Fibroblast of lung (primary cell): ENCODE data around the gene NAA15. TPM values are rescaled to one million over a fixed set of nuclear protein-coding genes. Genes with fewer than 3 reads are reported as not detected.

Source experiments
- DNase-seq, 2 donors: peaks; one replicate each; pipeline versions ENCODE4 v3.0.0 to v3.0.0-alpha.2; 2010; ENCODE audit warnings: low read depth in 2 of 2
- H2AFZ ChIP-seq: 2 replicates; pipeline ENCODE4 v1.5.1; 2012; ENCODE audit warnings: low read length, control low read depth, inconsistent platforms
- H3K27ac ChIP-seq: 2 replicates; pipeline ENCODE4 v1.5.1; 2011; ENCODE audit warnings: low read length, control low read depth; ENCODE audit not compliant: insufficient read depth
- H3K27me3 ChIP-seq: 2 replicates; pipeline ENCODE4 v1.5.1; 2011; ENCODE audit warnings: mild to moderate bottlenecking, low read length; ENCODE audit not compliant: control insufficient read depth, insufficient read depth
- H3K36me3 ChIP-seq: 2 replicates; pipeline ENCODE4 v1.5.1; 2011; ENCODE audit warnings: low read length; ENCODE audit not compliant: control insufficient read depth, insufficient read depth
- H3K4me1 ChIP-seq: 2 replicates; pipeline ENCODE4 v1.5.1; 2011; ENCODE audit warnings: low read length; ENCODE audit not compliant: control insufficient read depth, insufficient read depth; ENCODE audit errors: extremely low read depth
- H3K4me2 ChIP-seq: 2 replicates; pipeline ENCODE4 v1.5.1; 2011; ENCODE audit warnings: low read length, control low read depth; ENCODE audit not compliant: insufficient read depth; ENCODE audit errors: extremely low read depth
- H3K4me3 ChIP-seq, 4 experiments: fragments of 200-600 bp in 1 of 4; sonication (generic) in 1 of 4; replicated peaks in 1 of 4; 2 replicates each; pipeline ENCODE4 v1.5.1; 2011 to 2016; ENCODE audit warnings: low read length in 4 of 4, low read depth in 3 of 4, mild to moderate bottlenecking in 3 of 4, control low read depth in 2 of 4, inconsistent platforms in 1 of 4, mixed read lengths in 1 of 4; ENCODE audit not compliant: insufficient read depth in 1 of 4; ENCODE audit errors: control extremely low read depth in 1 of 4
- H3K79me2 ChIP-seq: 2 replicates; pipeline ENCODE4 v1.5.1; 2012; ENCODE audit warnings: mild to moderate bottlenecking, low read length, inconsistent platforms; ENCODE audit not compliant: control insufficient read depth, insufficient read depth
- H3K9ac ChIP-seq: 2 replicates; pipeline ENCODE4 v1.5.1; 2011; ENCODE audit warnings: mild to moderate bottlenecking, low read length, control low read depth; ENCODE audit not compliant: insufficient read depth
- H3K9me3 ChIP-seq: 2 replicates; pipeline ENCODE4 v1.5.1; 2012; ENCODE audit warnings: low read depth, low read length; ENCODE audit not compliant: control insufficient read depth, insufficient read depth
- H4K20me1 ChIP-seq: 2 replicates; pipeline ENCODE4 v1.5.1; 2011; ENCODE audit warnings: low read length; ENCODE audit not compliant: control insufficient read depth, insufficient read depth; ENCODE audit errors: extremely low read depth
- CTCF ChIP-seq, 2 donors: IDR thresholded peaks in 1 of 2; conservative IDR thresholded peaks in 1 of 2; 1 replicate in 1 of 2; 2 replicates in 1 of 2; pipeline ENCODE4 v1.5.1; 2011 to 2012; ENCODE audit warnings: low read length in 2 of 2, control low read depth in 1 of 2, inconsistent platforms in 1 of 2, low read depth in 1 of 2, mild to moderate bottlenecking in 1 of 2
- EZH2 ChIP-seq: IDR thresholded peaks from 2 replicates; pipeline ENCODE4 v1.5.1; 2012; ENCODE audit warnings: low read length, control low read depth, mild to moderate bottlenecking; ENCODE audit errors: missing control alignments
- polyA plus RNA-seq, 2 donors: library from polyadenylated mRNA; depleted of rRNA in 1 of 2; stranded (reverse) in 1 of 2; unstranded in 1 of 2; fragments of >200 nt; gene quantifications; 2 replicates each; pipeline ENCODE4 v1.2.1, GENCODE V29; 2011 to 2012; ENCODE audit warnings: missing spikeins in 1 of 2
- total RNA-seq: library from RNA; depleted of rRNA; stranded (reverse); fragments of >200 nt; gene quantifications from 2 replicates; pipeline ENCODE4 v1.2.1, GENCODE V29; 2014

NAA15 gene
- total and polyA plus RNA-seq, 2 donors (not counting 1 experiment from before 2014, with no cell fraction given) = 25.4 to 28.9 TPM

GRCh38 chr4:139361301-139361700 is 60.0 kb downstream of the NAA15 start:
- Histone ChIP-seq H3K9me3 (no peaks in the 10 kb centered on the region), H3K27ac (no peak overlapping the region), H3K9ac (no peak overlapping the region), H3K36me3 (peaks cover 3% of the 10 kb centered on the region), H3K27me3 (no peaks in the 10 kb centered on the region), H4K20me1 (no peaks in the 10 kb centered on the region), H3K4me1 (no peaks in the 10 kb centered on the region), H3K4me2 (no peak overlapping the region), H2AFZ (no peak overlapping the region), H3K79me2 (no peaks in the 10 kb centered on the region), H3K4me3 (no peak overlapping the region)
- TF ChIP-seq CTCF (conservative IDR thresholded peaks at IDR 0.05 in 1 of 2, IDR thresholded peaks at IDR 0.05 in 1 of 2; ENCODE audit: low read depth in 1 of 2, low read length in 2 of 2) = no peak
- no peak for TF ChIP-seq EZH2
- DNase-seq = no peak

DNA sequence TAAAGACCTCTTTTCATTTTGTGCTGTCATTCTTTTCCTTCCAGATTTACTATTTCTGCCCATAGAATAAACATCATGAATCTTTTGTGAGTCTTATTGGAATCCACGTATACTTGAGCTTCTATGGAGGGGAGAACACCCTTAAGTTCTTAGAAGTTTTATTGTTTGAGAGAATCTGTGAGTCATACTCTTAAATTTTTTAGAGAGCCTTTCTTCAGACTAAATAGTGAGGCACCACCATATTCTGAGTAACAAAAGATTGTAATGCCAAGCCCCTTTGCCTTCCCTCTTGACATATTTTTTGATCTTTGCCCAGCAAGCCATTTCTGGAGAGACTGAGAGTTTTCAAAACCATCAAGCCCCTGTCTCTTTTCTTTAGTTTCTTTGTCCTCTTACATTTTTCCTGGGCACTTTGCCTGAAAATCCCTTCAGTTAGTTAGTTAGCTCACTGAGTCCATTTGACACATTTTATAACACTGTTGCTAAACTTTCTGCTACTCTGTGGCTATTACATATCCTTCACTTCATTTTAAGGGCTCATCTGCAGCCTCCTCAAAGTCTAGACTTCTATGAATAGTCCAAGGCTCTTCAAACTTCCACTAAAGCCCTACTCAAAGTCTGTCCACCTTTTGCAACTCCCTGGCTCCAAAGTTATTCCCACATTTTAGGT is 66.3 kb downstream of the NAA15 start:
- Histone ChIP-seq H3K4me3 (no peak overlapping the region), H3K79me2 (no peaks in the 10 kb centered on the region), H2AFZ (no peak overlapping the region), H3K9ac (no peak overlapping the region), H3K36me3 (peaks cover 2% of the 10 kb centered on the region), H3K27ac (no peak overlapping the region), H3K4me1 (peaks cover 4% of the 10 kb centered on the region), H3K27me3 (no peaks in the 10 kb centered on the region), H4K20me1 (no peaks in the 10 kb centered on the region), H3K9me3 (no peaks in the 10 kb centered on the region), H3K4me2 (no peak overlapping the region)
- TF ChIP-seq EZH2 = no peak
- no peak for TF ChIP-seq CTCF (conservative IDR thresholded peaks at IDR 0.05 in 1 of 2, IDR thresholded peaks at IDR 0.05 in 1 of 2; ENCODE audit: low read depth in 1 of 2, low read length in 2 of 2)
- DNase-seq = peak; percentile 55 to 84

GRCh38 chr4:139368998-139369397 is 67.7 kb downstream of the NAA15 start:
- Histone ChIP-seq H3K27ac (no peak overlapping the region), H3K9ac (no peak overlapping the region)

More at GRCh38 chr4:139368998-139369397, 67.7 kb downstream of the NAA15 start:
- Histone ChIP-seq H3K4me1 (peaks cover 4% of the 10 kb centered on the region), H3K9me3 (no peaks in the 10 kb centered on the region), H3K4me3 (no peak overlapping the region), H2AFZ (no peak overlapping the region), H3K79me2 (no peaks in the 10 kb centered on the region), H4K20me1 (no peaks in the 10 kb centered on the region), H3K27me3 (no peaks in the 10 kb centered on the region), H3K4me2 (no peak overlapping the region), H3K36me3 (no peaks in the 10 kb centered on the region)
- DNase-seq = peak in 1 of 2 donors; percentile 61
- no peak for TF ChIP-seq CTCF (conservative IDR thresholded peaks at IDR 0.05 in 1 of 2, IDR thresholded peaks at IDR 0.05 in 1 of 2; ENCODE audit: low read depth in 1 of 2, low read length in 2 of 2)
